Measurements from ENCODE around the gene NOP9.

- TF ChIP-seq GATA2 (IDR thresholded peaks at IDR 0.05; ENCODE audit: low read depth, low read length) = no peak
- TF ChIP-seq GATA3 (IDR thresholded peaks at IDR 0.05; ENCODE audit: low read depth, low read length) = no peak
Measured at GRCh38 chr14:24321212-24321975, 21.7 kb downstream of the NOP9 start.
